ENCODE measurements around the gene ATP13A2.
"Not testable (repeated sequence)": the region's sequence is repeated elsewhere in the genome, so short reads cannot be mapped to it uniquely, and the experiment has no call there.

ATP13A2 gene

DNA sequence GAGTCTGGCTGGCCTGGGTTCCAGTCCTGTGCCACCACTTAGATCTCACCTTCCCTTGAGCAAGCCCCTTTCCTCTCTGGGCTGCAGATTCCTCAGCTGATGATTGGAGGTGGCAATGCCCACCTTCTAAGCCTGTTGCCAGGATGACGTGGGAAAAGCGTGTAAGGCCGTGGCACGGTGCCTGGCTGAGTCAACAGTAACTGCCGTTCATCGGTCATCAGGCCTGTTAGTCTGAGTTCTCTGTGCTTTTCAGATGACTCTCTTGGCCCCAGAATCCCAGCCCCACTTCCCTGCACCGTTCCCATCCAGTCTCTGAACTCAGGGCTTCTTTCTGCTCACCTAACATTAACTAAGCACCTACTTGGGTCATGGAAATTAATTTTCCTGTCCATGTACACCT is 62.7 kb downstream of the ATP13A2 start:
- DNase-seq = not testable (repeated sequence)

- DNase-seq = not testable (repeated sequence)
Measured at GRCh38 chr1:16948282-16948891, 63.3 kb downstream of the ATP13A2 start.

- no peak for DNase-seq
Measured at GRCh38 chr1:16946646-16947045, 65.1 kb downstream of the ATP13A2 start.

- DNase-seq = not testable (repeated sequence)
Measured at GRCh38 chr1:16946185-16946584, 65.5 kb downstream of the ATP13A2 start.

GRCh38 chr1:16945512-16945911 is 66.2 kb downstream of the ATP13A2 start:
- DNase-seq = not testable (repeated sequence)

- no peak for DNase-seq
Measured at GRCh38 chr1:16944038-16944437, 67.7 kb downstream of the ATP13A2 start.

GRCh38 chr1:16939386-16940180 is 72.1 kb downstream of the ATP13A2 start:
- DNase-seq = not testable (repeated sequence)

GRCh38 chr1:16938351-16939321 is 73.1 kb downstream of the ATP13A2 start:
- DNase-seq = no peak

DNA sequence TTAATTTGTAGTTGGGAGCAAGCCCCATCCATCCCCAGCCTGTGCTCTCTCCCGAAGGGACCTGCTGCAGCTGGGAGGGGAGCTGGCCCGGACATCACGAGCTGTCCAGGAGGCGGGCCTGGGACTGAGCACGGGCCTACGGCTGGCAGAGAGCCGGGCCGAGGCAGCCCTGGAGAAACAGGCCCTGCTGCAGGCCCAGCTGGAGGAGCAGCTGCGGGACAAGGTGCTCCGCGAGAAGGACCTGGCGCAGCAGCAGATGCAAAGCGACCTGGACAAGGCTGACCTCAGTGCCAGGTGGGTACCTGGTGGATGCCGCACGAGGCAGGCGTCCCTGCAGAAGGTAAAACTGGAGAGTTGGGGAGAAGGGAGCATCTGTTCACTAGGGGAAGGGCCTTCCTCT is 75.1 kb downstream of the ATP13A2 start:
- not testable (repeated sequence) for DNase-seq
